Upper lobe of left lung (tissue), 6 donors: ENCODE data around the gene PNPLA6. TPM values are rescaled to one million over a fixed set of nuclear protein-coding genes. Genes with fewer than 3 reads are reported as not detected.

Experiments
- ATAC-seq, 2 donors: fragments of 200-7000 bp; cut with Tn5 transposase; one replicate each; pipeline ENCODE4 v1.9.1; 2022; ENCODE audit warnings: mild to moderate bottlenecking in 2 of 2, moderate library complexity in 2 of 2; ENCODE audit not compliant: low FRiP score in 2 of 2
- DNase-seq, 2 donors: peaks; one replicate each; pipeline ENCODE4 v3.0.0-alpha.2; 2019 to 2020
- H3K27ac ChIP-seq, 4 donors: fragments of 200-600 bp; sonication (generic); one replicate each; pipeline ENCODE4 v1.5.1; 2016 to 2019
- H3K27me3 ChIP-seq, 4 donors: fragments of 200-600 bp; sonication (generic); one replicate each; pipeline ENCODE4 v1.5.1; 2017 to 2019
- H3K36me3 ChIP-seq, 4 donors: fragments of 200-600 bp; sonication (generic); one replicate each; pipeline ENCODE4 v1.5.1; 2016 to 2019
- H3K4me1 ChIP-seq, 4 donors: fragments of 200-600 bp; sonication (generic); one replicate each; pipeline ENCODE4 v1.5.1; 2018 to 2019
- H3K4me3 ChIP-seq, 4 donors: fragments of 200-600 bp; sonication (generic); one replicate each; pipeline ENCODE4 v1.5.1; 2017 to 2019; ENCODE audit warnings: mild to moderate bottlenecking in 2 of 4, moderate library complexity in 1 of 4
- H3K9me3 ChIP-seq, 4 donors: fragments of 200-600 bp; sonication (generic); one replicate each; pipeline ENCODE4 v1.5.1; 2018 to 2019
- EP300 ChIP-seq, 4 donors: sonication (generic); formaldehyde crosslinking; IDR thresholded peaks; one replicate each; pipeline ENCODE4 v1.5.1; 2017; ENCODE audit warnings: antibody characterized with exemption in 4 of 4, control low read depth in 2 of 4
- POLR2A ChIP-seq, 4 donors: fragments of 450-650 bp; IDR thresholded peaks; one replicate each; pipeline ENCODE4 v1.5.1; 2016 to 2017; ENCODE audit warnings: antibody characterized with exemption in 4 of 4, mild to moderate bottlenecking in 2 of 4
- POLR2AphosphoS5 ChIP-seq, 2 donors: sonication (generic); formaldehyde crosslinking; IDR thresholded peaks; one replicate each; pipeline ENCODE4 v1.5.1; 2017; ENCODE audit warnings: antibody characterized with exemption in 2 of 2
- WGBS, 2 donors: methylation state at CpG; one replicate each; pipeline ENCODE4 v1.1.5; 2017 to 2018; 5-methylcytosine and 5-hydroxymethylcytosine counted together
- total RNA-seq, 6 donors: library from RNA; depleted of rRNA in 4 of 6; stranded (reverse); fragments of >200 nt in 4 of 6; gene quantifications; one replicate each; pipeline versions ENCODE4 v1.1.0 to v1.2.1, GENCODE V29; 2016 to 2021
- TF ChIP-seq, protein P1 (sequence below), 6 experiments: fragments of 450-650 bp in 4 of 6; fragments of 200-600 bp in 2 of 6; sonication (generic) in 2 of 6; IDR thresholded peaks; one replicate each; pipeline ENCODE4 v1.5.1; 2016 to 2019; ENCODE audit warnings: antibody characterized with exemption in 6 of 6
- donor health status: DM: no; HTN: no; CAD: no; lungs with moderate emphysema.
- donor health status: DM: no; HTN: yes; CAD: no; lungs with severe emphysema.

Gene PNPLA6
- total RNA-seq, 6 donors from 2014 or later = 125 to 412 (median 328) TPM

- Histone ChIP-seq H3K27ac (peak overlapping the region; percentile 64 to 83 (median 77)), H3K4me1 (peaks cover 0 to 4% (median 3%) of the 10 kb centered on the region in 4 donors), H3K27me3 (no peaks in the 10 kb centered on the region), H3K4me3 (no peak overlapping the region), H3K36me3 (peaks cover 23 to 59% (median 45%) of the 10 kb centered on the region in 4 donors), H3K9me3 (no peaks in the 10 kb centered on the region)
- TF ChIP-seq, protein P1, sequence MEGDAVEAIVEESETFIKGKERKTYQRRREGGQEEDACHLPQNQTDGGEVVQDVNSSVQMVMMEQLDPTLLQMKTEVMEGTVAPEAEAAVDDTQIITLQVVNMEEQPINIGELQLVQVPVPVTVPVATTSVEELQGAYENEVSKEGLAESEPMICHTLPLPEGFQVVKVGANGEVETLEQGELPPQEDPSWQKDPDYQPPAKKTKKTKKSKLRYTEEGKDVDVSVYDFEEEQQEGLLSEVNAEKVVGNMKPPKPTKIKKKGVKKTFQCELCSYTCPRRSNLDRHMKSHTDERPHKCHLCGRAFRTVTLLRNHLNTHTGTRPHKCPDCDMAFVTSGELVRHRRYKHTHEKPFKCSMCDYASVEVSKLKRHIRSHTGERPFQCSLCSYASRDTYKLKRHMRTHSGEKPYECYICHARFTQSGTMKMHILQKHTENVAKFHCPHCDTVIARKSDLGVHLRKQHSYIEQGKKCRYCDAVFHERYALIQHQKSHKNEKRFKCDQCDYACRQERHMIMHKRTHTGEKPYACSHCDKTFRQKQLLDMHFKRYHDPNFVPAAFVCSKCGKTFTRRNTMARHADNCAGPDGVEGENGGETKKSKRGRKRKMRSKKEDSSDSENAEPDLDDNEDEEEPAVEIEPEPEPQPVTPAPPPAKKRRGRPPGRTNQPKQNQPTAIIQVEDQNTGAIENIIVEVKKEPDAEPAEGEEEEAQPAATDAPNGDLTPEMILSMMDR (IDR thresholded peaks at IDR 0.05) = no peak
- TF ChIP-seq POLR2AphosphoS5 (IDR thresholded peaks at IDR 0.05) = no peak
- TF ChIP-seq EP300 (IDR thresholded peaks at IDR 0.05) = no peak
- TF ChIP-seq POLR2A (IDR thresholded peaks at IDR 0.05) = no peak
- peak in 1 of 2 donors; percentile 68 for DNase-seq
- peak; percentile 38 to 65 for ATAC-seq
- WGBS, 2 donors = 60 to 73% methylated on average over 2 to 3 of the region's 3 CpGs
Measured at GRCh38 chr19:7544626-7545025, 9.1 kb downstream of the PNPLA6 start.

DNA sequence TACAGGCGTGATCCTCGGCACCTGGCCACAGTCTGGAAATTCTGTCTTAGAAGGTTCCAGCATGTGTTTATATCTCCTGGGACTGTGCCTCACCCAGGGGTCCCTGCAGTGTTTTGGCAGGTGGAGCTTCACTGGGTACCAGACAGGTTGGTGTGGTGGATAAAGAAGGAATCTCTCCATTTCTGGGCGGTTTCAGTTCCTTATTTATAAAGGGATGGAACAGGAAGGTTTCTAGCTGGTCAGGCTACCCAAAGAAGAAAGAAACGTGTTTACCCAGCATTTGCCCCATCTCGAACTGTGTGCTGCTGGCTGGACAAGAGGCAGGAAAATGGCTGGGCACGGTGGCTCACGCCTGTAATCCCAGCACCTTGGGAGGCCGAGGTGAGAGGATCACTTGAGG lies 9.8 kb downstream of the PNPLA6 start:
- Histone ChIP-seq H3K36me3 (peaks cover 23 to 58% (median 45%) of the 10 kb centered on the region in 4 donors), H3K27ac (peak overlapping the region; percentile 64 to 83 (median 77)), H3K27me3 (no peaks in the 10 kb centered on the region), H3K9me3 (no peaks in the 10 kb centered on the region), H3K4me1 (peaks cover 0 to 4% (median 3%) of the 10 kb centered on the region in 4 donors), H3K4me3 (no peak overlapping the region)
- TF ChIP-seq POLR2AphosphoS5 (IDR thresholded peaks at IDR 0.05) = no peak
- TF ChIP-seq, protein P1 (IDR thresholded peaks at IDR 0.05) = no peak
- no peak for TF ChIP-seq POLR2A (IDR thresholded peaks at IDR 0.05)
- TF ChIP-seq EP300 (IDR thresholded peaks at IDR 0.05) = no peak
- ATAC-seq (peak in 1 of 2 donors; percentile 3), DNase-seq (no peak)
- WGBS, 2 donors = 79 to 84% methylated on average over 8 of the region's 8 CpGs

- H3K27ac ChIP-seq = peak overlapping the region in 3 of 4 donors; percentile 63 to 83 (median 81)
- WGBS, 2 donors = 43 to 47% methylated on average over 1 of the region's 1 CpG
- TF ChIP-seq POLR2A (IDR thresholded peaks at IDR 0.05) (no peak), EP300 (IDR thresholded peaks at IDR 0.05) (peak in 1 of 4 donors; percentile 19), POLR2AphosphoS5 (IDR thresholded peaks at IDR 0.05) (peak in 1 of 2 donors; percentile 19)
- ATAC-seq = peak in 1 of 2 donors; percentile 22
- H3K9me3 ChIP-seq = no peaks in the 10 kb centered on the region
- H3K36me3 ChIP-seq = peaks cover 19 to 58% (median 44%) of the 10 kb centered on the region in 4 donors
- H3K4me3 ChIP-seq = no peak overlapping the region
- H3K4me1 ChIP-seq = peaks cover 0 to 8% (median 3%) of the 10 kb centered on the region in 4 donors
- no peak for DNase-seq
- no peaks in the 10 kb centered on the region for H3K27me3 ChIP-seq
Measured at GRCh38 chr19:7545904-7546303, 10.4 kb downstream of the PNPLA6 start.

GRCh38 chr19:7547159-7547558 lies 11.6 kb downstream of the PNPLA6 start:
- no peak for DNase-seq
- H3K27ac ChIP-seq = no peak overlapping the region
- no peak overlapping the region for H3K4me3 ChIP-seq
- TF ChIP-seq, protein P1 (IDR thresholded peaks at IDR 0.05) = no peak
- no peak for TF ChIP-seq POLR2A (IDR thresholded peaks at IDR 0.05)
- no peak for TF ChIP-seq POLR2AphosphoS5 (IDR thresholded peaks at IDR 0.05)
- TF ChIP-seq EP300 (IDR thresholded peaks at IDR 0.05) = no peak
- peaks cover 7 to 55% (median 41%) of the 10 kb centered on the region in 4 donors for H3K36me3 ChIP-seq
- H3K27me3 ChIP-seq = no peaks in the 10 kb centered on the region
- 83 to 90% methylated on average over 3 of the region's 3 CpGs for WGBS, 2 donors
- no peaks in the 10 kb centered on the region for H3K9me3 ChIP-seq
- peaks cover 0 to 10% (median 3%) of the 10 kb centered on the region in 4 donors for H3K4me1 ChIP-seq
- no peak for ATAC-seq

DNA sequence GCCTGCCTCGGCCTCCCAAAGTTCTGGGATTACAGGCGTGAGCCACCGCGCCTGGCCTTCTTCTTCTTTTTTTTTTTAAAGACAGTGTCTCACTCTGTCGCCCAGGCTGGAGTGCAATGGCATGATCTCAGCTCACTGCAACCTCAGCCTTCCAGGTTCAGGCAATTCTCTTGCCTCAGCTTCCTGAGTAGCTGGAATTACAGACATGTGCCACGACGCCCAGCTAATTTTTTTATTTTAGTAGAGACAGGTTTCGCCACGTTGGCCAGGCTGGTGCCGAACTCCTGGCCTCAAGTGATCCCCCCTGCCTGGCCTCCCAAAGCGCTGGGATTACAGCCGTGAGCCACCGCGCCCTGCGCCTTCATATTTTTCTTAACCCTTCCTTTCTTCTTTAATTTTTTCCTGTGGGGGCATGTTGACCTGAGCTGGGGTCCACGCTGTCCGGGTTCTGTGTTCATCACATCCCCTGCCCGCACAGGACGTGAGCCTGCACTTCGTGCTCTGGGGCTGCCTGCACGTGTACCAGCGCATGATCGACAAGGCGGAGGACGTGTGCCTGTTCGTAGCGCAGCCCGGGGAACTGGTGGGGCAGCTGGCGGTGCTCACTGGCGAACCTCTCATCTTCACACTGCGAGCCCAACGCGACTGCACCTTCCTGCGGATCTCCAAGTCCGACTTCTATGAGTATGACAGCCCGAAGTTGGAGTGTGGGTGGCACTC lies 14.1 kb downstream of the PNPLA6 start:
- H3K9me3 ChIP-seq = no peaks in the 10 kb centered on the region
- H3K27ac ChIP-seq = no peak overlapping the region
- TF ChIP-seq POLR2AphosphoS5 (IDR thresholded peaks at IDR 0.05) (no peak), EP300 (IDR thresholded peaks at IDR 0.05) (no peak), POLR2A (IDR thresholded peaks at IDR 0.05) (no peak)
- TF ChIP-seq, protein P1 (IDR thresholded peaks at IDR 0.05) = no peak
- H3K4me3 ChIP-seq = no peak overlapping the region
- no peaks in the 10 kb centered on the region for H3K27me3 ChIP-seq
- DNase-seq (no peak), ATAC-seq (no peak)
- 91 to 94% methylated on average over 36 of the region's 36 CpGs for WGBS, 2 donors
- H3K36me3 ChIP-seq = peaks cover 1 to 52% (median 34%) of the 10 kb centered on the region in 4 donors
- H3K4me1 ChIP-seq = peaks cover 0 to 6% (median 0%) of the 10 kb centered on the region in 4 donors
